ENCODE data around the gene MAGEA1.

DNA sequence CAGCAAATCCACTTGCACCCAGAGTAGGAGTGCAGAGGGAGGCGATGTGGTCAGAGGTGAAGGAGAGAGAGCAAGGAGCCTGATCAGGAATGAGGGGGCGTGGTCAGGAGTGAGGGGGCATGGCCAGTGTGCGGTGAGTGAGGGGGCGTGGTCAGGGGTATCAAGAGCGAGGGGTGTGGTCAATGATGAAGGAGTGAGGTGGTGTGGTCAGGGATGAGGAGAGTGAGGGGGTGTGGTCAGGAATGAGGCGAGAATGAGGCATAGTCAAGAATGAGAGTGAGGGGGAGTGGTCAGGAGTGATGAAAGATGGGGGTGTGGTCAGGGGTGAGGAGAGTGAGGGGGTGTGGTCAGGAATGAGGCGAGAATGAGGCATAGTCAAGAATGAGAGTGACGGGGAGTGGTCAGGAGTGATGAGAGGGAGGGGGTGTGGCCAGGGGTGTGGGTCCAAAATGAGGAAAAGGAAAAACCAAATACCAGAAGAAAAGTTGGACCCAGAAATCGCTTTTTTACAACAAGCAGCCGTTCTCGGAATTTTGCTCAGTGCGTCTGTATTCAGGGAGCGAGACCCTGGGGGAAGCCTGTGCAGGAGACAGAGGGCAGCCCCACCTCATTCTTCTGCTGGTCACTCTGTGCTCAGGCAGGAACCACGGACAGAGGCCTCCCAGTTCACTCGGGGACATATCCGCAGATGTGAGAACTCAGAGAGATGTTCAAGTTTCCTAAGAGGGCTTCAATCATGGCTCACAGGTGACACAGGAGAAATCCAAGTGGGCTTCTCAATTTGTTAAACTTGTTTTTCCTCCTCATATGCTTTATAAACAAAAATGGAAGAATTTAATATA is 47.5 kb downstream of the MAGEA1 start:
- TF ChIP-seq ZFP3 (CRISPR knock-in tag; IDR thresholded peaks at IDR 0.05) = no peak
- TF ChIP-seq RARB (CRISPR knock-in tag; IDR thresholded peaks at IDR 0.05) = no peak
- no peak for TF ChIP-seq ZNF565 (CRISPR knock-in tag; conservative IDR thresholded peaks at IDR 0.05; ENCODE audit: low read depth)
- TF ChIP-seq, protein P1, sequence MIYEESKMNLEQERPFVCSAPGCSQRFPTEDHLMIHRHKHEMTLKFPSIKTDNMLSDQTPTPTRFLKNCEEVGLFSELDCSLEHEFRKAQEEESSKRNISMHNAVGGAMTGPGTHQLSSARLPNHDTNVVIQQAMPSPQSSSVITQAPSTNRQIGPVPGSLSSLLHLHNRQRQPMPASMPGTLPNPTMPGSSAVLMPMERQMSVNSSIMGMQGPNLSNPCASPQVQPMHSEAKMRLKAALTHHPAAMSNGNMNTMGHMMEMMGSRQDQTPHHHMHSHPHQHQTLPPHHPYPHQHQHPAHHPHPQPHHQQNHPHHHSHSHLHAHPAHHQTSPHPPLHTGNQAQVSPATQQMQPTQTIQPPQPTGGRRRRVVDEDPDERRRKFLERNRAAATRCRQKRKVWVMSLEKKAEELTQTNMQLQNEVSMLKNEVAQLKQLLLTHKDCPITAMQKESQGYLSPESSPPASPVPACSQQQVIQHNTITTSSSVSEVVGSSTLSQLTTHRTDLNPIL (CRISPR knock-in tag; IDR thresholded peaks at IDR 0.05; ENCODE audit: low read depth) = no peak
- TF ChIP-seq ZFP30 (CRISPR knock-in tag; IDR thresholded peaks at IDR 0.05) = no peak
- TF ChIP-seq BACH2 (CRISPR knock-in tag; IDR thresholded peaks at IDR 0.05; ENCODE audit: borderline replicate concordance) = no peak
- TF ChIP-seq, protein P2, sequence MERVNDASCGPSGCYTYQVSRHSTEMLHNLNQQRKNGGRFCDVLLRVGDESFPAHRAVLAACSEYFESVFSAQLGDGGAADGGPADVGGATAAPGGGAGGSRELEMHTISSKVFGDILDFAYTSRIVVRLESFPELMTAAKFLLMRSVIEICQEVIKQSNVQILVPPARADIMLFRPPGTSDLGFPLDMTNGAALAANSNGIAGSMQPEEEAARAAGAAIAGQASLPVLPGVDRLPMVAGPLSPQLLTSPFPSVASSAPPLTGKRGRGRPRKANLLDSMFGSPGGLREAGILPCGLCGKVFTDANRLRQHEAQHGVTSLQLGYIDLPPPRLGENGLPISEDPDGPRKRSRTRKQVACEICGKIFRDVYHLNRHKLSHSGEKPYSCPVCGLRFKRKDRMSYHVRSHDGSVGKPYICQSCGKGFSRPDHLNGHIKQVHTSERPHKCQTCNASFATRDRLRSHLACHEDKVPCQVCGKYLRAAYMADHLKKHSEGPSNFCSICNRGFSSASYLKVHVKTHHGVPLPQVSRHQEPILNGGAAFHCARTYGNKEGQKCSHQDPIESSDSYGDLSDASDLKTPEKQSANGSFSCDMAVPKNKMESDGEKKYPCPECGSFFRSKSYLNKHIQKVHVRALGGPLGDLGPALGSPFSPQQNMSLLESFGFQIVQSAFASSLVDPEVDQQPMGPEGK (CRISPR knock-in tag; IDR thresholded peaks at IDR 0.05; ENCODE audit: borderline replicate concordance) = no peak
- no peak for TF ChIP-seq PPARA (CRISPR knock-in tag; IDR thresholded peaks at IDR 0.05; ENCODE audit: borderline replicate concordance)
- TF ChIP-seq ZC3H10 (CRISPR knock-in tag; IDR thresholded peaks at IDR 0.05) = no peak
- TF ChIP-seq, protein P3, sequence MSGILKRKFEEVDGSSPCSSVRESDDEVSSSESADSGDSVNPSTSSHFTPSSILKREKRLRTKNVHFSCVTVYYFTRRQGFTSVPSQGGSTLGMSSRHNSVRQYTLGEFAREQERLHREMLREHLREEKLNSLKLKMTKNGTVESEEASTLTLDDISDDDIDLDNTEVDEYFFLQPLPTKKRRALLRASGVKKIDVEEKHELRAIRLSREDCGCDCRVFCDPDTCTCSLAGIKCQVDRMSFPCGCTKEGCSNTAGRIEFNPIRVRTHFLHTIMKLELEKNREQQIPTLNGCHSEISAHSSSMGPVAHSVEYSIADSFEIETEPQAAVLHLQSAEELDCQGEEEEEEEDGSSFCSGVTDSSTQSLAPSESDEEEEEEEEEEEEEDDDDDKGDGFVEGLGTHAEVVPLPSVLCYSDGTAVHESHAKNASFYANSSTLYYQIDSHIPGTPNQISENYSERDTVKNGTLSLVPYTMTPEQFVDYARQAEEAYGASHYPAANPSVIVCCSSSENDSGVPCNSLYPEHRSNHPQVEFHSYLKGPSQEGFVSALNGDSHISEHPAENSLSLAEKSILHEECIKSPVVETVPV (CRISPR knock-in tag; IDR thresholded peaks at IDR 0.05) = no peak
- no peak for TF ChIP-seq ZNF8 (CRISPR knock-in tag; IDR thresholded peaks at IDR 0.05)
- no peak for TF ChIP-seq ZNF70 (CRISPR knock-in tag; IDR thresholded peaks at IDR 0.05)
- TF ChIP-seq CSDC2 (CRISPR knock-in tag; IDR thresholded peaks at IDR 0.05) = no peak
- TF ChIP-seq ISL1 (CRISPR knock-in tag; IDR thresholded peaks at IDR 0.05) = no peak
